Measurements from ENCODE around the gene TTC21A.

DNA sequence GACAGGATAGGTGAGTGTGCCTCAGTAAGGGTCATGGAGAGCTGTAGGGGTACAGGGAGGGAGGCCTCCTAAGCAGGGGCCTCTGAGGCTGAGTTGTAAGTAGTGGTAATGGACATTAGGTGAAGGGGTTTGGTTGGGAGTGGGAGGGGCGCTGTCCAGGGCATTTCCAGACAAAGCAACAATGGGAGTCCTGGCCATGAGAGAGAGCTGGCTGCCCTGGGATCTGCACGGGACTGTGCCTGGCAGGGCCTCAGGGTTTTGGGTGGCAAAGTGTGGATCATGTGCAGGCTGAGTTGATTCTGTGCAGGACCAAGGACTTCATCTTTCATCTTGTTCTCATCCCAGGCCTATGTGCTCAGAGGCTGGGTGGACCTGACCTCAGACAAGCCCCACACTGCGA is 4.6 kb downstream of the TTC21A start:
- TF ChIP-seq, protein P1, sequence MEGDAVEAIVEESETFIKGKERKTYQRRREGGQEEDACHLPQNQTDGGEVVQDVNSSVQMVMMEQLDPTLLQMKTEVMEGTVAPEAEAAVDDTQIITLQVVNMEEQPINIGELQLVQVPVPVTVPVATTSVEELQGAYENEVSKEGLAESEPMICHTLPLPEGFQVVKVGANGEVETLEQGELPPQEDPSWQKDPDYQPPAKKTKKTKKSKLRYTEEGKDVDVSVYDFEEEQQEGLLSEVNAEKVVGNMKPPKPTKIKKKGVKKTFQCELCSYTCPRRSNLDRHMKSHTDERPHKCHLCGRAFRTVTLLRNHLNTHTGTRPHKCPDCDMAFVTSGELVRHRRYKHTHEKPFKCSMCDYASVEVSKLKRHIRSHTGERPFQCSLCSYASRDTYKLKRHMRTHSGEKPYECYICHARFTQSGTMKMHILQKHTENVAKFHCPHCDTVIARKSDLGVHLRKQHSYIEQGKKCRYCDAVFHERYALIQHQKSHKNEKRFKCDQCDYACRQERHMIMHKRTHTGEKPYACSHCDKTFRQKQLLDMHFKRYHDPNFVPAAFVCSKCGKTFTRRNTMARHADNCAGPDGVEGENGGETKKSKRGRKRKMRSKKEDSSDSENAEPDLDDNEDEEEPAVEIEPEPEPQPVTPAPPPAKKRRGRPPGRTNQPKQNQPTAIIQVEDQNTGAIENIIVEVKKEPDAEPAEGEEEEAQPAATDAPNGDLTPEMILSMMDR (IDR thresholded peaks at IDR 0.05) = no peak
- TF ChIP-seq POLR2A (IDR thresholded peaks at IDR 0.05) = no peak
